Tibial nerve (tissue), 4 donors: ENCODE results near the gene WNT4.

Experiments used
- CTCF ChIP-seq, 5 experiments: fragments of 200-600 bp in 3 of 5; fragments of 450-650 bp in 2 of 5; sonication (generic) in 3 of 5; IDR thresholded peaks; one replicate each; pipeline ENCODE4 v1.5.1; 2016 to 2019; ENCODE audit warnings: antibody characterized with exemption in 5 of 5, mild to moderate bottlenecking in 3 of 5, moderate library complexity in 2 of 5
- EP300 ChIP-seq, 2 donors: sonication (generic); formaldehyde crosslinking; IDR thresholded peaks; one replicate each; pipeline ENCODE4 v1.6.1; 2017; ENCODE audit warnings: antibody characterized with exemption in 2 of 2, mild to moderate bottlenecking in 1 of 2
- POLR2A ChIP-seq, 2 donors: fragments of 450-650 bp; IDR thresholded peaks; one replicate each; pipeline ENCODE4 v1.6.1; 2017; ENCODE audit warnings: antibody characterized with exemption in 2 of 2, mild to moderate bottlenecking in 2 of 2, moderate library complexity in 2 of 2

- TF ChIP-seq CTCF (IDR thresholded peaks at IDR 0.05): no peak
- no peak for TF ChIP-seq EP300 (IDR thresholded peaks at IDR 0.05)
- no peak for TF ChIP-seq POLR2A (IDR thresholded peaks at IDR 0.05)
Observed at GRCh38 chr1:22096036-22096435, 46.9 kb downstream of the WNT4 start.
